HG03045 (cell line): ENCODE data around the gene NUDT5.

ENCODE experiments used
- ATAC-seq: cut with Tn5 transposase; IDR thresholded peaks from one replicate; pipeline ENCODE4 v1.9.1; 2021; ENCODE audit warnings: mild to moderate bottlenecking, moderate library complexity; ENCODE audit not compliant: unreplicated experiment

NUDT5 gene

DNA sequence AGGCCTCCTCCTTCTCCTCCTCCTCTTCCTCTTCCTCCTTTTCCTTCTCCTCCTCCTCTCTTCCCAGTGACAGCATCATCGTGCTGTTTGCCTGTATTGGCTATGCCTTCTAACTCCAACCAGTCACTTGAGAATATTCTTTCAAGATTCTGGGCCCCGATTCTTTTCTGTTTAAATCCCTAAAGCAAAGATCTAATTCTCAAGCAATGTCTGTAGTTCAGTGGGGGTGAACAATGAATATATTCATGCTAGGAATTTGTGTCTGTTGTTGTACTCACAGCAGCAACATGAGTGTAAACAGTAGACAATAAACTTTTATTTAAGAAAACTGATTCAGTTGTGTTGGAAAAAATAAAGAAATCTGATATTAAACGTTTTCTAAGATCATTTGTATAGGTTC lies 30.7 kb downstream of the NUDT5 start:
- no peak for ATAC-seq

GRCh38 chr10:12164085-12164484 lies 31.6 kb downstream of the NUDT5 start:
- no peak for ATAC-seq

- no peak for ATAC-seq
These were observed 32.8 kb downstream of the NUDT5 start for GRCh38 chr10:12162927-12163326.

DNA sequence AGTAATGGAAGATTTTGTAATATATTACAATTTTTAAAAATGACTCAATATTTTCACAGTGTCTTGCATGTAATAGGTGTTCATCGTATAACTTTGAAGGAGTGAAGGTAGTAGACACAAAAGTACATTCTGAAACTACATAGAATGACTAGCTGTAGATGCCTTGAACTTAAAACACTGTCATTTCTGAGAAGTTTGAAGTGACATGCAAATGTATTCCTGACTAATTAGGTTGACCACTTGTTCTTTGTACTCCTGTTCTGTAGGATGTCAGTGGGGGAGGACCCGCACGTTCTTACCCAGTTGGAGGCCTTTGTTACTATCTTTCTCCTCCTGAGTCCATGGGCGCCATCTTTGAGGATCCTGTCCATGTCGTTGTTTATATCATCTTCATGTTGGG lies 35.0 kb downstream of the NUDT5 start:
- no peak for ATAC-seq

DNA sequence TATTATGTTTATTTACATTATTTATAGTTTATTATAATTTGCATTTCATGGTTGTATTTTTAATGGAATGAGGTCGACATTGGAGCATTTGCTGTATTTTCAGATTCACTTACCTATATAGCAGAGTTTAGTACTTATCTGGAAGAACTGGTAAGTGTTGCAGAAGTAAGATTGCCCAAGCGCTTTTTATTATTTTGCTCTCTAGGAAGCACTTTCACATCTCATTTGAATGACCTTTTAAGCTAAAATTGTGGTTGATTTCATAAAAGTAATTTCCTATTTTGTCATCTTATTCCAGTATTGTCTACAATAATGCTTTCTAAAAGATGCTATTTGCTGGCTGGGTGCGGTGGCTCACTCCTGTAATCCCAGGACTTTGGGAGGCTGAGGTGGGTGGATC lies 37.6 kb downstream of the NUDT5 start:
- no peak for ATAC-seq

DNA sequence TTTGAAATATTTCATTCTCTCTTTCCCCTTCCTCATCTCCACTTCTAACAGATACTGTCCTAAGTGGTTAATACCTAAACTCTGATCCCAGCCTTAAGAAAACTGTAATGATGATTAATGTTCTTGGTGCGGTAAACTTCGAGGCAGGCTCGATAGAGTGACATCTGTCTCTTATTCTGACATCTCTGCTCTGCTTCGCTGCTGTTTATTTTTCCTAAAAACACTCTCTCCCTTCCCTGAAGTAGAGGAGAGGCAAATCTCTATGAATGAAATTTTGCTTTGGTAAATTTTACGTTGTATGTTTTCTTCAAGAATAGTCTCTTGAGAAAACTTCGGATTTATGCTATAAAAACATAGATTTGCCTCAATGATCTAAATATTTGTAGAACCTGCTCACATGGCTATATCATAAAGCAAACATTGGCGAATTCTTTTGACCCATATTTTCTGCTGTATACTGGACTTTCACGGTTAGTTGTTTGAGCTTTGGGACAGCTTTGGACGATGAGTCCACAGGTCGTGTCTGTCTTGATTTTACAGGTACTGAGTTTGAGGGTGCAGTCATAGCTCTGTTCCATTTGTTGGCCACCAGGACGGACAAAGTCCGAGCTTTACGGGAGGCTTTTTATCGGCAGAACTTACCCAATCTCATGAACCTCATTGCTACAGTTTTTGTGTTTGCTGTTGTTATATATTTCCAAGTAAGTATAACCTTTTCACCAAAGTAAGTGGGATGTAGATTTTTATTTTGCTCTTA lies 39.1 kb downstream of the NUDT5 start:
- ATAC-seq: no peak

GRCh38 chr10:12154516-12154915 lies 41.2 kb downstream of the NUDT5 start:
- no peak for ATAC-seq

- no peak for ATAC-seq
These were observed 45.5 kb downstream of the NUDT5 start for GRCh38 chr10:12150163-12150562.

GRCh38 chr10:12144538-12144937 lies 51.2 kb downstream of the NUDT5 start:
- no peak for ATAC-seq

GRCh38 chr10:12140038-12140437 lies 55.7 kb downstream of the NUDT5 start:
- no peak for ATAC-seq

- ATAC-seq: no peak
These were observed 60.1 kb downstream of the NUDT5 start for GRCh38 chr10:12135631-12136030.

GRCh38 chr10:12130237-12130872 lies 65.3 kb downstream of the NUDT5 start:
- no peak for ATAC-seq

GRCh38 chr10:12129222-12130111 lies 66.2 kb downstream of the NUDT5 start, which contains the start of gene SEC61A2:
Gene SEC61A2, plus strand, starts transcription at chr10:12129677. Its CDS starts 111 bp downstream, at chr10:12129788.
- ATAC-seq: peak; percentile 92

- ATAC-seq: no peak
These were observed 74.0 kb downstream of the NUDT5 start for GRCh38 chr10:12121673-12122072.
